GM23338 (cell line): ENCODE measurements around the gene SPATA1.
"Not testable (repeated sequence)": the region's sequence is repeated elsewhere in the genome, so short reads cannot be mapped to it uniquely, and the experiment has no call there.

Experiments used
- CREB1 ChIP-seq: fragments of 250-450 bp; sonication (Bioruptor Pico); IDR thresholded peaks from 2 replicates; pipeline ENCODE4 v1.5.0; 2020; ENCODE audit warnings: low read depth, mild to moderate bottlenecking, moderate library complexity
- EZH2 ChIP-seq: fragments of 200-600 bp; sonication (generic); IDR thresholded peaks from one replicate; pipeline ENCODE4 v1.8.0; 2017; ENCODE audit warnings: antibody characterized with exemption, mild to moderate bottlenecking, low read depth; ENCODE audit not compliant: unreplicated experiment
- EZH2phosphoT487 ChIP-seq: fragments of 200-600 bp; sonication (generic); IDR thresholded peaks from one replicate; pipeline ENCODE4 v1.8.1; 2018; ENCODE audit warnings: antibody characterized with exemption; ENCODE audit not compliant: unreplicated experiment
- JUNB ChIP-seq: IDR thresholded peaks from one replicate; pipeline ENCODE4 v1.6.1; 2016; ENCODE audit warnings: antibody characterized with exemption; ENCODE audit not compliant: unreplicated experiment
- NANOG ChIP-seq: IDR thresholded peaks from 2 replicates; pipeline ENCODE4 v1.6.1; 2016; ENCODE audit warnings: antibody characterized with exemption, borderline replicate concordance
- POLR2AphosphoS5 ChIP-seq: IDR thresholded peaks from 2 replicates; pipeline ENCODE4 v1.6.1; 2016; ENCODE audit warnings: antibody characterized with exemption, low read depth
- TF ChIP-seq, protein P1 (sequence below), 2 experiments: fragments of 200-600 bp in 1 of 2; sonication (generic) in 1 of 2; conservative IDR thresholded peaks; 2 replicates each; pipeline versions ENCODE4 v1.5.1 to v1.6.1; 2016 to 2017; ENCODE audit warnings: antibody characterized with exemption in 2 of 2, low read depth in 2 of 2, mild to moderate bottlenecking in 2 of 2, moderate library complexity in 1 of 2
- TF ChIP-seq, protein P2 (sequence below): IDR thresholded peaks from 2 replicates; pipeline ENCODE4 v1.6.1; 2016; ENCODE audit warnings: antibody characterized with exemption
- TF ChIP-seq, protein P3 (sequence below): IDR thresholded peaks from one replicate; pipeline ENCODE4 v1.6.1; 2018; ENCODE audit warnings: antibody characterized with exemption; ENCODE audit not compliant: unreplicated experiment
- TF ChIP-seq, protein P4 (sequence below): fragments of 250-450 bp; sonication (Bioruptor Pico); IDR thresholded peaks from 2 replicates; pipeline ENCODE4 v1.5.0; 2020; ENCODE audit warnings: mild to moderate bottlenecking, moderate library complexity

DNA sequence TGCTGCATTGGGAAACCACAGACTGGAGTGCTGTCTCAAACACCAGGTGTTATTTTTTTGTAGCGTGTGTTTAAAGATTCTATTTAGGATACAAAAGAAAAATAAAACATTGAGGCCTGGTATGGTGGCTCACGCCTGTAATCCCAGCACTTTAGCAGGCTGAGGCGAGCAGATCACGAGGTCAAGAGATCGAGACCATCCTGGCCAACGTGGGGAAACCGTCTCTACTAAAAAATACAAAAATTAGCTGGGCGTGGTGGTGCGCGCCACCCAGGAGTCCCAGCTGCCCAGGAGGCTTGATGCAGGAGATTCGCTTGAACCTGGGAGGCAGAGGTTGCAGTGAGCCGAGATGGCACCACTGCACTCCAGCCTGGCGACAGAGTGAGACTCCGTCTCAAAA, 1.7 kb downstream of the SPATA1 start:
- TF ChIP-seq, protein P1, sequence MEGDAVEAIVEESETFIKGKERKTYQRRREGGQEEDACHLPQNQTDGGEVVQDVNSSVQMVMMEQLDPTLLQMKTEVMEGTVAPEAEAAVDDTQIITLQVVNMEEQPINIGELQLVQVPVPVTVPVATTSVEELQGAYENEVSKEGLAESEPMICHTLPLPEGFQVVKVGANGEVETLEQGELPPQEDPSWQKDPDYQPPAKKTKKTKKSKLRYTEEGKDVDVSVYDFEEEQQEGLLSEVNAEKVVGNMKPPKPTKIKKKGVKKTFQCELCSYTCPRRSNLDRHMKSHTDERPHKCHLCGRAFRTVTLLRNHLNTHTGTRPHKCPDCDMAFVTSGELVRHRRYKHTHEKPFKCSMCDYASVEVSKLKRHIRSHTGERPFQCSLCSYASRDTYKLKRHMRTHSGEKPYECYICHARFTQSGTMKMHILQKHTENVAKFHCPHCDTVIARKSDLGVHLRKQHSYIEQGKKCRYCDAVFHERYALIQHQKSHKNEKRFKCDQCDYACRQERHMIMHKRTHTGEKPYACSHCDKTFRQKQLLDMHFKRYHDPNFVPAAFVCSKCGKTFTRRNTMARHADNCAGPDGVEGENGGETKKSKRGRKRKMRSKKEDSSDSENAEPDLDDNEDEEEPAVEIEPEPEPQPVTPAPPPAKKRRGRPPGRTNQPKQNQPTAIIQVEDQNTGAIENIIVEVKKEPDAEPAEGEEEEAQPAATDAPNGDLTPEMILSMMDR (conservative IDR thresholded peaks at IDR 0.05; ENCODE audit: low read depth in 2 of 2): not testable (repeated sequence)
- not testable (repeated sequence) for TF ChIP-seq EZH2phosphoT487; EZH2; POLR2AphosphoS5; CREB1 (CRISPR knock-in tag); JUNB; NANOG
- TF ChIP-seq, protein P2, sequence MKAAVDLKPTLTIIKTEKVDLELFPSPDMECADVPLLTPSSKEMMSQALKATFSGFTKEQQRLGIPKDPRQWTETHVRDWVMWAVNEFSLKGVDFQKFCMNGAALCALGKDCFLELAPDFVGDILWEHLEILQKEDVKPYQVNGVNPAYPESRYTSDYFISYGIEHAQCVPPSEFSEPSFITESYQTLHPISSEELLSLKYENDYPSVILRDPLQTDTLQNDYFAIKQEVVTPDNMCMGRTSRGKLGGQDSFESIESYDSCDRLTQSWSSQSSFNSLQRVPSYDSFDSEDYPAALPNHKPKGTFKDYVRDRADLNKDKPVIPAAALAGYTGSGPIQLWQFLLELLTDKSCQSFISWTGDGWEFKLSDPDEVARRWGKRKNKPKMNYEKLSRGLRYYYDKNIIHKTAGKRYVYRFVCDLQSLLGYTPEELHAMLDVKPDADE: not testable (repeated sequence)
- TF ChIP-seq, protein P3, sequence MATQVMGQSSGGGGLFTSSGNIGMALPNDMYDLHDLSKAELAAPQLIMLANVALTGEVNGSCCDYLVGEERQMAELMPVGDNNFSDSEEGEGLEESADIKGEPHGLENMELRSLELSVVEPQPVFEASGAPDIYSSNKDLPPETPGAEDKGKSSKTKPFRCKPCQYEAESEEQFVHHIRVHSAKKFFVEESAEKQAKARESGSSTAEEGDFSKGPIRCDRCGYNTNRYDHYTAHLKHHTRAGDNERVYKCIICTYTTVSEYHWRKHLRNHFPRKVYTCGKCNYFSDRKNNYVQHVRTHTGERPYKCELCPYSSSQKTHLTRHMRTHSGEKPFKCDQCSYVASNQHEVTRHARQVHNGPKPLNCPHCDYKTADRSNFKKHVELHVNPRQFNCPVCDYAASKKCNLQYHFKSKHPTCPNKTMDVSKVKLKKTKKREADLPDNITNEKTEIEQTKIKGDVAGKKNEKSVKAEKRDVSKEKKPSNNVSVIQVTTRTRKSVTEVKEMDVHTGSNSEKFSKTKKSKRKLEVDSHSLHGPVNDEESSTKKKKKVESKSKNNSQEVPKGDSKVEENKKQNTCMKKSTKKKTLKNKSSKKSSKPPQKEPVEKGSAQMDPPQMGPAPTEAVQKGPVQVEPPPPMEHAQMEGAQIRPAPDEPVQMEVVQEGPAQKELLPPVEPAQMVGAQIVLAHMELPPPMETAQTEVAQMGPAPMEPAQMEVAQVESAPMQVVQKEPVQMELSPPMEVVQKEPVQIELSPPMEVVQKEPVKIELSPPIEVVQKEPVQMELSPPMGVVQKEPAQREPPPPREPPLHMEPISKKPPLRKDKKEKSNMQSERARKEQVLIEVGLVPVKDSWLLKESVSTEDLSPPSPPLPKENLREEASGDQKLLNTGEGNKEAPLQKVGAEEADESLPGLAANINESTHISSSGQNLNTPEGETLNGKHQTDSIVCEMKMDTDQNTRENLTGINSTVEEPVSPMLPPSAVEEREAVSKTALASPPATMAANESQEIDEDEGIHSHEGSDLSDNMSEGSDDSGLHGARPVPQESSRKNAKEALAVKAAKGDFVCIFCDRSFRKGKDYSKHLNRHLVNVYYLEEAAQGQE: not testable (repeated sequence)
- TF ChIP-seq, protein P4, sequence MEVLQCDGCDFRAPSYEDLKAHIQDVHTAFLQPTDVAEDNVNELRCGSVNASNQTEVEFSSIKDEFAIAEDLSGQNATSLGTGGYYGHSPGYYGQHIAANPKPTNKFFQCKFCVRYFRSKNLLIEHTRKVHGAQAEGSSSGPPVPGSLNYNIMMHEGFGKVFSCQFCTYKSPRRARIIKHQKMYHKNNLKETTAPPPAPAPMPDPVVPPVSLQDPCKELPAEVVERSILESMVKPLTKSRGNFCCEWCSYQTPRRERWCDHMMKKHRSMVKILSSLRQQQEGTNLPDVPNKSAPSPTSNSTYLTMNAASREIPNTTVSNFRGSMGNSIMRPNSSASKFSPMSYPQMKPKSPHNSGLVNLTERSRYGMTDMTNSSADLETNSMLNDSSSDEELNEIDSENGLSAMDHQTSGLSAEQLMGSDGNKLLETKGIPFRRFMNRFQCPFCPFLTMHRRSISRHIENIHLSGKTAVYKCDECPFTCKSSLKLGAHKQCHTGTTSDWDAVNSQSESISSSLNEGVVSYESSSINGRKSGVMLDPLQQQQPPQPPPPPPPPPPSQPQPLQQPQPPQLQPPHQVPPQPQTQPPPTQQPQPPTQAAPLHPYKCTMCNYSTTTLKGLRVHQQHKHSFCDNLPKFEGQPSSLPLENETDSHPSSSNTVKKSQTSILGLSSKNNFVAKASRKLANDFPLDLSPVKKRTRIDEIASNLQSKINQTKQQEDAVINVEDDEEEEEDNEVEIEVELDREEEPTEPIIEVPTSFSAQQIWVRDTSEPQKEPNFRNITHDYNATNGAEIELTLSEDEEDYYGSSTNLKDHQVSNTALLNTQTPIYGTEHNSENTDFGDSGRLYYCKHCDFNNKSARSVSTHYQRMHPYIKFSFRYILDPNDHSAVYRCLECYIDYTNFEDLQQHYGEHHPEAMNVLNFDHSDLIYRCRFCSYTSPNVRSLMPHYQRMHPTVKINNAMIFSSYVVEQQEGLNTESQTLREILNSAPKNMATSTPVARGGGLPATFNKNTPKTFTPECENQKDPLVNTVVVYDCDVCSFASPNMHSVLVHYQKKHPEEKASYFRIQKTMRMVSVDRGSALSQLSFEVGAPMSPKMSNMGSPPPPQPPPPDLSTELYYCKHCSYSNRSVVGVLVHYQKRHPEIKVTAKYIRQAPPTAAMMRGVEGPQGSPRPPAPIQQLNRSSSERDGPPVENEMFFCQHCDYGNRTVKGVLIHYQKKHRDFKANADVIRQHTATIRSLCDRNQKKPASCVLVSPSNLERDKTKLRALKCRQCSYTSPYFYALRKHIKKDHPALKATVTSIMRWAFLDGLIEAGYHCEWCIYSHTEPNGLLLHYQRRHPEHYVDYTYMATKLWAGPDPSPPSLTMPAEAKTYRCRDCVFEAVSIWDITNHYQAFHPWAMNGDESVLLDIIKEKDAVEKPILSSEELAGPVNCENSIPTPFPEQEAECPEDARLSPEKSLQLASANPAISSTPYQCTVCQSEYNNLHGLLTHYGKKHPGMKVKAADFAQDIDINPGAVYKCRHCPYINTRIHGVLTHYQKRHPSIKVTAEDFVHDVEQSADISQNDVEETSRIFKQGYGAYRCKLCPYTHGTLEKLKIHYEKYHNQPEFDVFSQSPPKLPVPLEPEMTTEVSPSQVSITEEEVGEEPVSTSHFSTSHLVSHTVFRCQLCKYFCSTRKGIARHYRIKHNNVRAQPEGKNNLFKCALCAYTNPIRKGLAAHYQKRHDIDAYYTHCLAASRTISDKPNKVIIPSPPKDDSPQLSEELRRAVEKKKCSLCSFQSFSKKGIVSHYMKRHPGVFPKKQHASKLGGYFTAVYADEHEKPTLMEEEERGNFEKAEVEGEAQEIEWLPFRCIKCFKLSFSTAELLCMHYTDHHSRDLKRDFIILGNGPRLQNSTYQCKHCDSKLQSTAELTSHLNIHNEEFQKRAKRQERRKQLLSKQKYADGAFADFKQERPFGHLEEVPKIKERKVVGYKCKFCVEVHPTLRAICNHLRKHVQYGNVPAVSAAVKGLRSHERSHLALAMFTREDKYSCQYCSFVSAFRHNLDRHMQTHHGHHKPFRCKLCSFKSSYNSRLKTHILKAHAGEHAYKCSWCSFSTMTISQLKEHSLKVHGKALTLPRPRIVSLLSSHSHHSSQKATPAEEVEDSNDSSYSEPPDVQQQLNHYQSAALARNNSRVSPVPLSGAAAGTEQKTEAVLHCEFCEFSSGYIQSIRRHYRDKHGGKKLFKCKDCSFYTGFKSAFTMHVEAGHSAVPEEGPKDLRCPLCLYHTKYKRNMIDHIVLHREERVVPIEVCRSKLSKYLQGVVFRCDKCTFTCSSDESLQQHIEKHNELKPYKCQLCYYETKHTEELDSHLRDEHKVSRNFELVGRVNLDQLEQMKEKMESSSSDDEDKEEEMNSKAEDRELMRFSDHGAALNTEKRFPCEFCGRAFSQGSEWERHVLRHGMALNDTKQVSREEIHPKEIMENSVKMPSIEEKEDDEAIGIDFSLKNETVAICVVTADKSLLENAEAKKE (CRISPR knock-in tag): not testable (repeated sequence)
